ENCODE measurements around the gene TMEM37. TPM values are rescaled to one million over a fixed set of nuclear protein-coding genes. Genes with fewer than 3 reads are reported as not detected.
"Not testable (repeated sequence)": the region's sequence is repeated elsewhere in the genome, so short reads cannot be mapped to it uniquely, and the experiment has no call there.

Gene TMEM37, protein sequence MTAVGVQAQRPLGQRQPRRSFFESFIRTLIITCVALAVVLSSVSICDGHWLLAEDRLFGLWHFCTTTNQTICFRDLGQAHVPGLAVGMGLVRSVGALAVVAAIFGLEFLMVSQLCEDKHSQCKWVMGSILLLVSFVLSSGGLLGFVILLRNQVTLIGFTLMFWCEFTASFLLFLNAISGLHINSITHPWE
- 10 to 100 TPM; 45.0 to 59.8 (median 56.4) TPM for polyA plus RNA-seq (ENCODE audit: insufficient read length in 3 of 3)

DNA sequence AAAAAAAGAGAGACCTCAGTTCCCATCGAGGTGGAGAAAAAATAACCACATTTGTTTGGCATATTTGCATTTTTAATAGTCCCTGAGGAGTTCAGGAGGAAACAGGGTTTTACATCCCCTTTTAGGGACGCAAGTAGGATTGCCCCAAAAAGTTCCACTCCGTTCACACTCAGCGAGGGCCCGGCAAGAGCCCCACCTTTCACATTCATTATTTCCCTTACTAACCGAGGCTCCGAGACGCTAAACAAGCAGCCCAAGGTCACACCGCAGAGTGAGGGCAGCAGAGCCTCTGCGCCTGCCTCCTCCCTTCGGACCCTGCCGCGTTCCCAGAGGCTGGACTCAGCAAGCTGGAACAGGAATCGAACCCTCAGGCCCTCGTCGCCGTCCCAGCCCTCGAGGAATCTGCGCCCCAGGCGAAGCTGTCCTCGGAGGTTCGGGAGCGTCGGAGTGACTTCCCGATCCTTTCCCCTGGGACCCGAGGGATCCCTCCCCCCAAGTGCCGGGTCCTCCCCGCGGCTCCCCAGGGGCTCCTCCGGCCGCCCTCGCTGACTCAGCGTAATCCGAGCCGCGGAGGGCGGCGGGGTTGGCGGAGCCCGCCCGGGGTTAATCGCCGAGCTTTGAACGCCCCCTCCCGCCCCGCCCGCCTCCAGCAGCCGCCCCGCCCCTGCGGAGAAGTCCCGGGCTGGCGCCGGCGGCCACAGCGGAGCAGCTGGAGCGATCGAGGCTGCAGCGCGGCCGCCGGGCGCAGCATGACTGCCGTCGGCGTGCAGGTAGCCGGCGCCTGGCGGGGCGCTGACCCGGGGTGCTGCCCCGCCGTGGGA lies at the start of gene TMEM37:
Gene TMEM37, plus strand, starts transcription at position 700 of the 821 bp plus-strand sequence. Its CDS starts 50 bp downstream, at position 750.
- DNase-seq (ENCODE audit: low read depth in 3 of 3, low spot score in 2 of 3), result peak in 2 of 3 donors; percentile 73 to 79

DNA sequence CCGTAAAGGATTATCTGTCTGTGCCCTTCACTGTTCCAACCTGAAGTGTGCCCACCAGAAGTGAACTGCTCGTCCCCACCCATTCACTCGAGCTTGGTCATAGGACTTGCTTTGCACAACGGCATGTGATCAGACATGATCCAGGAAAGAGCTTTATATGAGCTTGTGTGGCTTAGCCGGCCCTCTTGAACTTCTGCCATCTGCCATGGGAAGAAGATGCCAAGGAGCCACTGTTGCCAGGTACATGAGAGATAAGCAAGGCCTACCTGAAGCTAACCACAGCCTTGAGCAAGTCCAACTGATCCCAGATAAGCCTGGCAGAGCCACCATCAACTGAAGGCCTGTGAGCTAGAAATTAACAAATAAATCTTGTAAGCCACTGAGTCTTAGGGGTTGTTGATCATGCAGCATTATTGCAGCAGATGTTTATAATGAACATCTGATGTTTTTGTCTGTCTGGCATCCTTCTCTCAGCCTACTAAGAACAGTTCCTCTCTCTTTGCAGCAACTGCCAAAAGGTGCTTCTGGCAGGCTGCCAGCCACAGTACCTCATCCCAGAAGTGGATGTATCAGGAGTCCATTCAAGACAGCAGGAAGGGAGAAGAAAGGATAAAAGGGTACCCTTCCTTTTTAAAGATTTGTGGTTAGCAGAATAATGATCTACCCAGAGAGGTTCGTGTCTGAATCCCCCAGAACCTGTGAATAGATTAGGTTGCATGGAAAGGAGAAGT lies 48.1 kb upstream of the TMEM37 start:
- no peak for DNase-seq (ENCODE audit: low read depth in 3 of 3, low spot score in 2 of 3)

DNA sequence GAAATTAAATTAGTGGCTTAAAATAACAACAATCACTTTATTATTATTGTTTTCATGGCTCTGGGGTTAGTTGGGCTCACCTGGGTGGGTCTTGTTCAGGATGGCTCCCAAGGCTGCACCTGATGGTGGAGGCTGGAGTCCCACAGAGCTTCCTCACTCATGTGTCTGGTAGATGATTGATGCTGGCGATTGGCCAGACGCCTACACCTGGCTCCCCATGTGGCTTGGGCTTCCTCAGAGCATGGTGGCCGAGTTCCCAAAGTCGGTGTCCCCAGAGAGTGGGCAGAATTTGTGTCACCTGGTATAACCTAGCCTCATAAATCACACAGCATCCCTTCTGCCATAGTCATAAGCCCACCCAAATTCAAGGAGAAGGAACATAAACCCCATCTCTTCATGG lies 46.7 kb upstream of the TMEM37 start:
- DNase-seq (ENCODE audit: low read depth in 3 of 3, low spot score in 2 of 3), result no peak

DNA sequence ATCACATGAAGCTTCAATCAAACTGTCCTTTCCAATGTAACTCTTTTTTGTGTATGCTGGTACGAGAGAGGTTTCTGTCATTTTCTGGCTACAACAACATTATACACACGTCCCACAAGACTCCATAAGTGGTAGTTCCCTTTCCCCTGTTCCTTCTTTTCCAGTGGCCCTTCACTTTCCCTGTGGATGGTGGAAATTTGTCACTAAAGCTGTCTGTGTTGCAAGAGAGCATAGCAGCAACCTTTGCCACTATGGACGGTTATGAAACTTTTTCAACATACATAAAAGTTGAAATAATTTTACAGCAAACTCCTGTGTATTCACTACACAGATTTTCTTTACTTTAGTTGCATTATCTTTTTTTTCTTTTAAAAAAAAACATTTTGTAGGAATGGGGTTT lies 46.2 kb upstream of the TMEM37 start:
- DNase-seq (ENCODE audit: low read depth in 3 of 3, low spot score in 2 of 3), result no peak

DNA sequence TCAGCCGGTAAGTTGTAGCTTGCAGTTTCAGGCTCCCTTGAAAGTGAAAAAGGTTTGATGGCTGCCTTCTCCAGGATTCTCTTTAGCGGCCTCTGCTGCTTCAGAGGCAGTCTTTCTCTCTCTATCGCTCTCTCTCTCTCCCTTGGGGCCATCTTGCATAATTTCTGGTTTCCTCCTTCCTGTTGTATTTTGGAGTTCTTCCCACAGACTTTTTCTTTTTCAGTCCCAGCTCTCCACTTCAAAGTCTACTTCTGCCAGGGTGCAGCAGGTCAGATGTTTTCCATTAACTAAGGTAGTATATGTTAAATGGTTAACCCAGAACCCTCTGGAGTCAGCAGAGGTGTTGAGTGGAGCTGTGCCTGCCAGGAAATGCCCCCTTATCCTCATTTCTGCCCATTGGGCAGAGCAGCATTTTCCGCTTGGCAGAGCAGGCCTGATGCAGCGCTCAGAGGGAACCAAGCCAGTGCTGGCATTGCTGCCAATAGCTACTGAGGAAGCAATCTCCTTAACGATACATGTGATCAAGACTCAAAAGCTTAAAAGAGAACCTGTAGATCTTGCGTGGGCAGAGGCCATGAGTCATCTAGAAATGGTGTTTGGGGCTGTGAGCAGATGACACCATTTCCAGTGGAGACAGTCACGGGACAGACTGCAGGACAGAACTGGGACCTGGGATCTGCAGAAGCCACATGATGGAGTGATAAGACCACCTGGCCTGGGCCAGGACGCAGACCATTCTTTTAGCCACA lies 44.1 kb upstream of the TMEM37 start:
- peak in 1 of 3 donors; percentile 44 for DNase-seq (ENCODE audit: low read depth in 3 of 3, low spot score in 2 of 3)

DNA sequence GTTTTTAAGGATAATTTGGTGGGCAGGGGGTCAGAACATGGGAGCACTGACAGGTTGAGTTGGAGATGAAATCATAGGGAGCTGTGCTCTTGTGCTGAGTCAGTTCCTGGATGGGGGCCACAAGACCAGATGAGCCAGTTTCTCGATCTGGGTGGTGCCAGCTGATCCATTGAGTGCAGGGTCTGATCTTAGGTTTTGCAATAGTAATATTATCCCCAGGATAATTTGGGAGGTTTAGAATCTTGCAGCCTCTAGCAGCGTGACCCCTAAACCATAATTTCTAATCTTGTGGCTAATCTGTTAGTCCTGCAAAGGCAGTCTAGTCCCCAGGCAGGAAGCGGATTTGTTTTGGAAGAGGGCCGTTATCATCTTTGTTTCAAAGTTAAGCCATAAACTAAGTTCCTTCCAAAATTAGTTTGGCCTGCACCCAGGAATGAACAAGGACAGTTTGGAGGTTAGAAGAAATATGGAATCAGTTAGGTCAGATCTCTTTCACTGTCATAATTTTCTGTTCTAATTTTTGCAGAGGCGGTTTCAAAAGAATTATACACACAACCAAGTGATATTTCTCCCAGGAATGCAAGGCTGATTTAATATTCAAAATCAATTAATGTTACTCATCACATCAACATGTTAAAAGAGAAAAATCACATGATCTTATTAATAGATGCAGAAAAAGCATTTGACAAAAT lies 41.9 kb upstream of the TMEM37 start:
- no peak for DNase-seq (ENCODE audit: low read depth in 3 of 3, low spot score in 2 of 3)

DNA sequence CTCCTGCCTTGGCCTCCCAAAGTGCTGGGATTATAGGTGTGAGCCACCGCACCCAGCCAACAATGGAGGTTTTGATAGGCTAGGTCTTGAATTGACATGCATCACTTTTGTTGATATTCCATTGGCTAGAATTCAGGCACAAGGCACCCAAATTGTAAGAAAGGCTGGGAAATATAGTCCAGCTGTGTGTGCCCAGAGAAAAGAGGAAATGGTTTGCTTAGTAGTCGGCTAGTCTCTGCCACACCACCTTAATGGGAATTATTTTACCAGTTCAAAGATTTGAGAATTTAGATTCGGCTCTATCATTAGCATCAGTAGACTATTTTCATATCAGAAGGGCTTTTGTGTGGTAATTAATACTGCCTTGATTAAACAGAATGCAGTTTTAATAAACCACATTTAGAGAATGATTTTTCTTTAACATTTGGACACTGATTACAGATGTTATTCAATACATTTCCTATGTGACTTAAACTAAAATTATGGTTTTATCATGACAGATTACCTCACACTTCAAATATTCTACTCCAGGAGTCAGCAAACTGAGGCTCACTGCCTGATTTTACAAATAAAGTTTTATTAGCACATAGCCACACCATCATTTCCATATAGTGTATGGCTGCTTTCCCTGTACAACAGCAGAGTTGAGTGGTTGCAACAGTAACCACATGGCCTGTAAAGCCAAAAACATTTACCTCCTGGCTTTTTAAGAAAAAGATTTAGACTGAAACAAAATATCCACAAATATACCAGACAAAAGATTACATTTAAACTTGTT lies 37.5 kb upstream of the TMEM37 start:
- no peak for DNase-seq (ENCODE audit: low read depth in 3 of 3, low spot score in 2 of 3)

DNA sequence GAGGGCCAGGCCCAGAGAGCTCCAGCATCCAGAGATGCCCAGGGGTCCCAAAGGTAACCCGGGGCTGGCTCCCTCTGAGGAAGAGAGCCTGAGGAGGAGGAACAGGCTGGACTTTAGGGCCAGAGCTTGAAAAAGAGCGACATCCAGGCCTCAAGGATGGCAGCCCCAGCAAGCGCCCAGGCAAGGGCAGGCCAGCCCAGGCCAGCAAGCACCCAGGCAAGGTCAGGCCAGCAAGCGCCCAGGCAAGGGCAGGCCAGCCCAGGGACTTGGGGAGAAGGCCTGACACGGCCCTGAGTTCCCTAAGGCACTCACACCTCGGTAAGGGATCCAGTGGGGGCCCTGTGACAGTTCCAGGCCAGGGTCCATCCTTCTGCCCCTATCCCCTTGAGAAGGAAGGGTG lies 34.5 kb upstream of the TMEM37 start:
- DNase-seq (ENCODE audit: low read depth in 3 of 3, low spot score in 2 of 3), result no peak

DNA sequence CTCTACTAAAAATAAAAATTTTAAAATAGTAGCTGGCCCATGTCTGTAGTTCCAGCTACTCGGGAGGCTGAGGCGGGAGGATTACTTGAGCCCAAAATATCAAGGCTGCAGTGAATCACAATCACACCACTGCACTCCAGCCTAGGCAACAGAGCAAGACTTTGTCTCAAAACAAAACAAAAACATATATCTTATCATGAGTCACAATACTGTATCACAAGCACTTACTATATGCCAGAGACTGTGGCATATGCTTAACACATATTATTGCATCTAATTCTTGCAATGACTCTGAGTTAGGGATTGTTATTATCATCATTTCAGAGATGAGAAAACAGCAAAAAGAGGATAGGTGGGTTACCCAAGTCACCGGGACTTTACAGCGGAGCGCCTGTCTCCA lies 29.5 kb upstream of the TMEM37 start:
- no peak for DNase-seq (ENCODE audit: low read depth in 3 of 3, low spot score in 2 of 3)

DNA sequence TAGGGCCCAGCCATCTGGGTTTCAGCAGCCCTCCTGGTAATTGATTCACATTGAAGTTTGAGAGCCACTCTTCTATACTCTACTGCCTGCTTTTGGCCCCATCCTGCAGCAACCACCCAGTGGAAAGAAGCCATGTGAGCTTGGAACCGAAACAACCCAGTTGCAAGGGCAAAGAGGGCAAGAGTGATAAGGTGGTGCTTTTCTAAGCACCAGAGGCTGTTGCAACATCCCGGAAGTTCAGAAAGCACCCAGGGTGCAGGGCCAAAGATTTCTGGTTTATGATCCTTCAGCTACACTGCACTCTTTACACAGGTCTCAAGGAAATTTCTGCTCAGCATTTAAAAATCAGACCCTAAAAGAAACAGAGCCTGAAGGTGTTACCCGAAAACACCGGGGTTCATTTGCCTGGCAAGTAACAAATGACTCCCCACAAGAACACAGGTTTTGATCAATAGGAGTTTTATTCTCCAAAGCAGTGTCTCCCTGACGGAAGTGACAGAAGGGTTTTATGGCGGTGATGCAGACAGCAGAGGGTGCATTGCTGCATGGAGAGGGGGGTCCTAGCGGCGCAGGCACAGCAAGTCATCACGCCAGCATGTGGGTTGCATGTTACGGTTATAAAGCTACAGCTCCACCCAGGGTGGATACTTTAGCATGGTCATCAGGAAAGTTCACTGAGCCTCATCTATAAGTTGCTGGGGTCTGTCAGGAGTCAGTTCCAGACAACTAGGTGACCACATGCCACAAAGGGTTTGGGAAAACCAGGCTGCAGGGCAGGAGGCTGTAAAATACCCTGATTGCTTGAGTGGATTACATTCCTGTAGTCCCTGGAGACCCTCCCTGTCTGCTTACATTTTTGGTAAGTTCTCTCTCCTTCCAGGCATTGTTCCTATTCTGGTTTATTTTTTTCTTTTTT lies 28.8 kb upstream of the TMEM37 start:
- no peak for DNase-seq (ENCODE audit: low read depth in 3 of 3, low spot score in 2 of 3)

DNA sequence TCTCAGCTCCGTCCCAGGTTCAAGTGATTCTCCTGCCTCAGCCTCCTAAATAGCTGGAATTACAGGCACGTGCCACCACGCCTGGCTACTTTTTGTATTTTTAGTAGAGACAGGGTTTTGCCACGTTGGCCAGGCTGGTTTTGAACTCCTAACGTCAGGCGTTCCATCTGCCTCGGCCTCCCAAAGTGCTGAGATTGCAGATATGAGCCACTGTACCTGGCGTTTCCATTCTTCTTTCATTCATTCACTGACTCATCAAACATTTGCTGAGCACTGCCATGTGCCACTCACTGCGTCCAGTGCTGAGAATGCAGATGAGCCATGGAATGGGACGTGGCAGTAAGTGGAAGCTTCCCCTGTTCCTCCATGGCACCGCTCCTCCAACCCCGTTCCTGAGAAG lies 28.0 kb upstream of the TMEM37 start:
- not testable (repeated sequence) for DNase-seq (ENCODE audit: low read depth in 3 of 3, low spot score in 2 of 3)

DNA sequence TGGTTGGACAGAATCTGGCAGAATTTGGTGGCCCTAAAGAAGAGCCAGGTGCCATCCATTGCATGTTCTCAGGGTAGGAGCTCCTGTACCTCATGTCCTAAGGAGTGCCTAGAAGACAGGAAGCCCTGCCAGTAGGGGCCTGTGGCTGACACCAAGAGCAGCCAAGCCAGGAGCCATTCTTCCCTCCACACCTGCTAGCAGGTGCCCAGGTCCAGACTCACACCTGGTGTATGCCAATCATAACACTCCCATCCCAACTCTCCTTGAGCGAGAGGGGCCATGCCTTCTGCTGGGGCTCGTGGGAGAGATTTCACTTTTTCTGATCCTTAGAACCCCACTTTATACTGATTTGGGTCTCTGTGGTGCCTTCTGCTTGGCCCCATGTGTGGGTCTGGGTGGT lies 26.5 kb upstream of the TMEM37 start:
- no peak for DNase-seq (ENCODE audit: low read depth in 3 of 3, low spot score in 2 of 3)

DNA sequence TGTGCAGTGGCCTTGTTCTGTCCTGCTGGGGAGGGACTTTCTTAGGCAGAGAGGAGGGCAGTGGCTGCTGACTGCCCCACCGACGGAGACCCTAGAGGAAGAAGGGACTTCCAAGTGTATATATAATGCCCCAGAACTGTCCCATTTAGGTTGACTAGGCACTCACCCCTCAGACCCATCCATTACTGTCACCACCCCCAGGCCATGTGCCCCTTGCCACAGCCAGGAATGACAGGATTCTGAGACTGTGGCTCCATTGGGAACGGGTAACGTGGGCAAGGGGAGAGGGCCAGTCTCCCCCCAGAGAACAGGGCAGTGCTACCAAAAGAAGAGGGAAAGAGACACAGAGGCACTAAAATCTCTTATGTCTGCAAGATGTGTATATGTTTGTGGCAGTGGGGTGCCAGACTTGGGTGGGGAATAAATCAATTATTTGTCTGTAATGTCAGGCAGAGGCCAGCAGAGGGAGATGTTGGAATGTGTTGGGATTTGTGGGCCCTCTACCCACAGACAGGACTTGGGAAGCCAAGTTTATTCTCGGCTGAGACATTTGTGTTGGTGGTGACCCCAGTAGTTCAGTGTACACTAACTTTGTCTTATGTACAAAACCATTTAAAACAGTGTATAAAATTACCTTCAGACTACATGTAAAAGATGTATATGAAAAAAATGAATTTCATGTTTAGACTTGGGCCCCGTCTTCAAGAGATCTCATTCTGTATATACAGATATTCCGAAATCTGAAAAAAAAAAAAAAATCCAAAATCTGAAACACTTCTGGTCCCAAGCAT lies 24.0 kb upstream of the TMEM37 start:
- no peak for DNase-seq (ENCODE audit: low read depth in 3 of 3, low spot score in 2 of 3)

DNA sequence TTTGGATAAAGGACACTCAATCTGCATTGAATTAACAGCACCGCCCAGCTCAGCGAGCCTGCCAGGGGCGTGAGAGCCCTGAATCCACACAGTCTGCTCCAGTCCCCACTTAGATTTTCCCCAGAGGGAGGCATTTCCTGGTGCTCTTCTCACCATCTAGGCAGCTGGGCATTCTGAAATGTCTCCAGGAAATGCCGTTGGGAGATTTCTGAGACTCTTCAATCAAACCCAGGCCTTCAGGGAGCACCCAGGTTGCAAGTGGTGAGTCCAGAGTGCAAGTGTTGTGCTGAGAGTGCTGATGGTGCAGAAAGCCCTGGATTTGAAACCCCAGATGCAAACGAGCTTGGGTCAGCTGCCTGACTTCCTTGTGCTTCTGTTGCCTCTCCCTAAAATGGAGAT lies 23.4 kb upstream of the TMEM37 start:
- no peak for DNase-seq (ENCODE audit: low read depth in 3 of 3, low spot score in 2 of 3)

DNA sequence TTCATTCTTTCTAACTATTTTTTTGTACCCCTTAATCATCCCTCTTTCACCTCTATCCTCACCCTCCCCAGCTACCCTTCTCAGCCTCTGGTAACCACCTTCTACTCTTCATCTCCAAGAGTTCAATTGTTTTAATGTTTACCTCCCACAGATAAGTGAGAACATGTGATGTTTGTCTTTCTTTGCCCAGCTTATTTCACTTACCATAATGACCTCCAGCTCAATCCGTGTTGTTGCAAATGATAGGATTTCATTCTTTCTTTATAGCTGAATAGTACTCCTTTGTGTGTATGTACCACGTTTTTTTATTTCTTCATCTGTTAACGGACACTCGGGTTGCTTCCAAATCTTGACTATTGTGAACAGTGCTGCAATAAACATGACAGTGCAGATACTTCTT lies 22.1 kb upstream of the TMEM37 start:
- no peak for DNase-seq (ENCODE audit: low read depth in 3 of 3, low spot score in 2 of 3)

DNA sequence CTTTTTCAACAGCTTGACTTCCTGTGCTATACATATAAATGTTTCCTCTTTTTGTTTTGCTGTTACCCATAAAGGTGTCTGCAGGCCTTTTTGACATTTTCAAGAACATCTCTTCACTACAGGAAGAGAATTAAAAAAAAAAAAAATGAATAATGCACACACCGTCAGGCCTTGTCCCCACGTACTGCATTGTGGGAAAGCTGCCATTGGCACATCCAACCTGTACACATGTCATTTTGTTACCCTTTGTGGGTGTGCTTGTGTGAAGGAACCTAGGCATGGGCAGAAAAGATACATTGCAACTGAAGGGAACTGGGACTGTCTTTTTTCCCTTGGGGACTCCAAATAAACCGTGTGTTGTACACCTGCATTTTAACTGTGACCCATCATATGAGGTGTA lies 16.8 kb upstream of the TMEM37 start:
- DNase-seq (ENCODE audit: low read depth in 3 of 3, low spot score in 2 of 3), result no peak

DNA sequence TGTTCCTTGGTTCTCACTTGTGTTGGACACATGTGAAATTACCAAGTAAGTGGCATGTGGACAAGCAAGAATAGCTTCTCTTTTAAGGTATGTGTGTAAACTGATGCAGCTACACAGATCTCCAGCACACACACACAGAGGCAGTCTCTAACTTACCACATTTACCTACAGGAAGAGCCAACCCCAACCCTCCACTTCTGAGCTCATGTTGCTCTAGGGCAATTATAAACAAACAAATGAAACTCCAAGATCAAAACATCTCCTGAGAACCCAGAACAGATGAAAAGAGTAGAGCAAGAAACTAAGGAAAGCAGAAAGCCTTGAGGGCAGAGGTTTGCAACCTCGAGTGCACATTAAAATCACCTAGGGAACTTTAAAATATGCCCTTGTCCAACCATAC lies 16.0 kb upstream of the TMEM37 start:
- no peak for DNase-seq (ENCODE audit: low read depth in 3 of 3, low spot score in 2 of 3)
